Activated CD8-positive, alpha-beta memory T cell treated with anti-CD3 and anti-CD28 coated beads for 24 hours (primary cell): Measurements from ENCODE around the gene MMP25.

Experiments used
- DNase-seq: peaks from one replicate; pipeline ENCODE4 v3.0.0-alpha.2; 2020

MMP25 gene

DNA sequence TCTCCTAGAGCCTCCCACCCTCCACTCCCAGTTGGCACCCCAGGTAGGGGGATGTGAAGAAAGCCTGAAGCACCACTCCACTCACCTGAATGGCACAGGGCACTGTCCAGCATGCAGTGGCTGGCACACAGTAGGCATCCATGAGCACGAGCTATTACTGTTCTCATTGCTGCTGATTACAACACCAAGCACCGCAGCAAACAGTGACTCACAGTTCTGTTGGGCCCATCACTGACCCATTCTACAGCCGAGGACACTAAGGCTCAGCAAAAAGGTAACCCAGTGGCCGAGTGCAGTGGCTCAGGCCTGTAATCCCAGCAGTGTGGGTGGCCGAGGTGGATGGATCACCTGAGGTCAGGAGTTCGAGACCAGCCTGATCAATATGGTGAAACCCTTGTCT, 50.0 kb downstream of the MMP25 start:
- no peak for DNase-seq

DNA sequence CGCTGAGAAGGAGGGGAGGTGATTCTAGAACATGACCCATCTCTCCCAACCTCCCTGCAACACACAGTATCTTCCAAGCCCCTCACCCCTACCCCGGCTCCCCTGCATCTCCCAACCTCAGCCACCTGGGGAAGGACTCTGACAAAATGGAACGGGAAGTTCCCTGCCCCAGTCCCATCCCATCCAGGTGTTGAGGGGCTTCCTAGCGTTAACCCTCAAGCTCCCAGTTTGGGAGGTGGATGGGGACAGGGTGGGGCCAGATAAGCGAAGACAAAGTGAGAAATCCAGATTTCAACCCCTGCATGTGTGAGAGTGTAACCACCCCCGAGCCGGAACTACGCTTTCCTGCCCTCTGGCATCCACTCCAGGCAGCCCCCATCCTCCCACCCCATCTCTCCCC, 50.9 kb downstream of the MMP25 start:
- no peak for DNase-seq

DNA sequence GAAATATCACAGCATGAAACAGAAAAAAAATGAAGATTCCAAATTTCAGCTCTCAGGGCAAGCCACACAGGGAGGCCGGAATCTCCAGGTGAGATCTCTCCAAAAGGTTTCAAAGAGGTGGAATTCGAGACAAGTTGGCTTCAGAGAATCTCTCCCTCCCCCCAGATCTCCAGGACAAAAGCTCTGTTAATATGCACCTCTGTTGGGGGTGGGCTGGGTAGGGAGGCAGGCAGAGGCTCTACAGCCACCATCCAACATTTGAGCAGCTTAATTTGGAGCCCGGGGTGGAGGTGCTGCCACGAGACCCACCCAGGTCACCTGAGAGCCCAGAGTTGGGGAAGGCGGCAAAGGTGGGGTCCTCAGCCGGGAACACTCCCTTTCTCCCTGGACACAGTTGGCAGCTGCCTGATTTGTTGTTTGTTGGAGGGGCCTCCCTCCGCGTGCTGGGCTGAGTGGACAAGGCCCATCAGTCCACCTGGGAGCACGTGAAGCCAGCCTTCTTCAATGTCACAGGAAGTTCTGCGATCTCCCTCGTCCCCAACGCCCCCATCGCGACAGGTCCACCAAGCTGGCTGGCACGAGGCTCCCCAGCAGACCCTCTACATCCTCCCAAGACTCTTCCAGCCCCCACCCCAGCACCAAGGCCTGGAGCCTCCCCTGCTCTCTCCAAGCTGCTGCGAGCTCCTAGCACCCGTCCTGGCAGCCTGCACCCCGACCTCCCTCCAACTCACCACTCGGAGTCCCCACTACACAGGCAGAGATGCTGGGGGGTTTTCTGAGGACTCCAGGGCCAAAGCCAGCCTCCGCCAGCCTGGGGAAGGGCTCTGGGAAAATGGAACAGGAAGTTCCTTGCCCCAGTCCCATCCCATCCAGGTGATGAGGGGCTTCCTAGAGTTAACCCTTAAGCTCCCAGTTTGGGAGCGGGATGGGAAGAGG, 52.4 kb downstream of the MMP25 start, which contains the start of gene ZSCAN10:
ZSCAN10 (minus strand) TSS at position 836 of the 936 bp plus-strand sequence. CDS start 6,357 bp downstream, outside the sequence.
- no peak for DNase-seq

DNA sequence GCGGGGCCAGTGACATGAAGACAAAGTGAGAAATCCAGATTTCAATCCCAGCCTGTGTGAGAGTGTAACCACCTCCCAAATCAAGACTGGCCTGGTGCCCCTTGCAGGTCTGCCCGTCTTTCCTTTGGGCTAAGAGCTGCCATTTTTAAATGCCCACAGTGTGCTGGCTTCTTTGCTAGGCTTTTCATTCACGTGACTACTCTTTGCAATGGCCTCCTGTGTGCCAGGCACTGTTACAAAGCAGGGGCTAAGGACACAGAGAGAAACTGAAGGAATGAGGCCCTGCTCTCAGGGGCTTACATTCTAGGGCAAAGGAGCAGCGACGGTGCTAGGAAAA, 53.0 kb downstream of the MMP25 start:
- no peak for DNase-seq

DNA sequence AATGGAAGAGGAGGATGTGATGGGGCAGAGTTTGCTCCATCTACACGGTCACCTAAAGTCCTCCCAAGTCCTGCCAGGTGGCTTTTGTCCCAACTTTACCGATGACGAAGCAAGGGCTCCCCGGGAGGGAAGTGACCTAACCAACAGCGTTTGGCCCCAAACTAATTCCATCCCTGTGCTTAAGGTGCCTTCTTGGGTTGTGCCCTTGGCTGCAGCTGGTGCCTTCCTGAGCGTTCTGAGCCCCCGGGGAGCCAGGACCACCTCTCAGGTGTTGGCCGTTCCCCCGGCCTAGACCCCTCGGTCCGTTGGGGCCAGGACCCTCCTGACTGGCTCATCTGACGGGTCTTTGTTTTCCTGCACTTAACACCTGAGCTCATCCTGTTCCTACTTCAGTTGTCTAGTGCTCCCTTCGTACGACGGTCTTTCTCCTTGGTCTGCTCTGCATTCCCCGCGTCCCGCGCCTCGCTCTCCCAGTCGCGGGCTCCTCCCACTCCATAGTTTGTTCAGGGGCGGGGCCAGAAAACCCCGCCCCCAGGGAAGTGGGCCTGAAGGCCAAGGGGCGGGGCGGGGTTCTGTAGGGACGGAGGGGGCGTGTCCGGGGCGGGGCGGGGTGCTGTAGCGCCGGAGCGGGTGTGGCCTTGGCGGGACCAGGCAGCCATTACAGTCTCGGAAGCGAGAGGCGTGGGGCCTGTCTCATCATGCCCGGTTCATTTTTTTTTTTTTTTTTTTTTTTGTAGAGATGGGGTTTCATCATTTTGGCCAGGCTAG, 53.6 kb downstream of the MMP25 start:
- DNase-seq: peak; percentile 94

DNA sequence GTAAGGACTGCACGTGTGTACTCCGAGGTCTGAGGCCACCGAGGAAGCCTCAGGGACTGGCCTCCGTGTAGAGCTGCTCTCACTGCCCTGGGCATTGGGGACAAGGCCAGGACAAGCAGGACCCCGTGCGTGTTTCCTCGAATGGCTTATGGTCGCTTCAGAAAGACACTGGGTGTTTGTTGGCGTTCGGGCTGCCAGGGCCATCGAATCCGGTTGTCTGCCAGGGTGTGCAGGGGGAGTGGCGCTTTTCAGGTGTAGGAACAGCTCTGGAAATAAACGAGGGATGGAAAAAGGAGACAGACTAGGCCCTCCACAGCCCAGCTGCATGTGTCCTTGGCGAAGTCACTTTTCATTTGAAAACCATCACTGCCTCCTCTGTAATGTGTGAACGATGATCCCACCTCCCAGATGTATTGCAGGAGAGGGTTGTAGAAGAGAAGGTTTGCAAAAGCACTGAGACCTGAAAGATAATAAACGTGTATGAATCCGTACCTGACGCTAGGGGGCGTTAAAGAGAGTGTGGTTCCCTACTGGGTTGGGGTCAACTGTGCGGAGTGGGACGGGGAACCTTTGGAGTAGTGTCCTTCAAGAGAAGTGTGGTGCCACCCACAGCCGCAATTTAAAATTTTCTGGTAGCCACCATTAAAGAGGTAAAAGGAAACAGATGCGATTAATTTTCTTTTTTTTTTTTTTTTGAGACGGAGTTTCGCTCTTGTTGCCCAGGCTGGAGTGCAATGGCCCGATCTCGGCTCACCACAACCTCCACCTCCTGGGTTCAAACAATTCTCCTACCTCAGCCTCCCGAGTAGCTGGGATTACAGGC, 54.9 kb downstream of the MMP25 start:
- DNase-seq: peak; percentile 67

DNA sequence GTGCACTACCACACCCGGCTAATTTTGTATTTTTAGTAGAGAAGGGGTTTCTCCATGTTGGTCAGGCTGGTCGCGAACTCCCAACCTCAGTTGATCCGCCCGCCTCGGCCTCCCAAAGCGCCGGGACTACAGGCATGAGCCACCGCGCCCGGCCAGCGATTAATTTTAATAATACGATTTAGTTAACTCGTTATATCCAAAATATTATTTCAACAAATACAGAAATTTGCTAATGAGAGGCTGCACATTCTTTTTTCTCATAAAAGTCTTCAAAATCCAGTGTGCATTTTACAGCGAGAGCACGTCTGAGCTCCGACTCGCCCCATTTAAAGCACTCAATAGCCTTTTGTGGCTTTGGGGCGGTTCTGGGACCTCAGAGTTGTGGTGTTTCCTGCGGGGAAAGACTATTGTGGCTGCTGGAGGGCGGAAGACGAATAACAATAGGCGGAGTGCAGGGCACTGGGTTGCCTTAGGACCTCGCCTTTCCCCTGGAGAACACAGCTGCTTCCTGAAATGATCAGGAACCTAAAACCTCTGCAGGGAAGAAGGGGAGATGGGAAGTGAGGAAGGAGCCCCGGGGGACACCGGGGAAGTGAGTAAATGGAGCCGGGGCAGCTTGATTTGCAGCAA, 55.6 kb downstream of the MMP25 start:
- no peak for DNase-seq

DNA sequence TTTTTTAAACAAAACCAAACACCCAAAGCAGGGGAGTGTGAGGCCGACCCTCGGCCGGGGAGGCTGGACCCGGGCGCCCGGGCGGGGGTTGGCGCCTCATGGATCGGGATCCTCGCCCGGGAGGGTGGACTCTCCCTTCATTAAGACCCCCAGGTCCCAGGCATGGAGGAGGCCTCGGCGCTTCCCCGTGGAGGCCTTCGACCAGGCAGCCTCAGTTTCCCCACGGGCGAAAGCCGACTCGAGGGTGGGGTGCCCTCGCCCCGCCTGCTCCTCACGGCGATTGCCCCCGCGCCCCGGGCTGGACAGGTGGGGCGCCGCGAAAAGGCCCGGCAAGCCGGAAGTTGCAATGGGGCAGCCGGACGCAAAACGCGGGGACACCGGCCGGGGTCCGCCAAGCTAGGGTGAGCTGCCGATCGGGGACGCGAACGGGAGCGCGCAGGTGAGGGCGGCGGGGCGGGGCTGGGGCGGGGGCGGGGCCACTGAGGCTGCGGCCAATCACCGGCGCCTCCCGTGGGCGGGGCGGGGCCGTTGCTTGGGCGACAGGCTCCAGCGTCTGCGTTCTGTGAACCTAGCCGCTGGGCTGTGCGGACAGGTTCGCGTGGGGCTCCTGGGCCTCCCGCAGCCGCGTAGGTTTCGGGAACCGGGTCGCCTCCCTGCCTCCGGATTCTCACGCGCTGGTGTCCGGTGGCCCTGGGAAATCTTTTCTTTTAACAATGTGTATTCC, 60.0 kb downstream of the MMP25 start:
- DNase-seq: peak; percentile 97
